ENCODE results near the gene ZNF22.

DNA sequence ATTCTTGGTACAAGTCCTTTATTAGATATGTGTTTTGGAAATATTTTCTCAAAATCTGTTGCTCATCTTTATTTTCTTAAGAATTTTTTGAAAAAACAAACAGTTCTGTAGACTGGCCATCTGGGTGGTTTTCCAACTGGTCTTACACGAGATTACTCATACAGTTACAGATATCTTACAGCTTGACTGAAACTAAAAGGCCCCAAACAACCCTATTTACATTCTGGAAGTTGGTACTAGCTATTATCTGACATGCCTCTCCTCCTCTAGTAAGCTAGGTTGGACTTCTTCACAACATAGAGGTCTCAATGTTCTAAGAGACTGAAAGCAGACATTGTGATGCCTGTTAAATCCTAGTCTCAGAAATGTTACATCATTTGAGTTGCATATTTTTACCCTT is 52.0 kb downstream of the ZNF22 start:
- no peak for TF ChIP-seq SUZ12 (IDR thresholded peaks at IDR 0.05)
- TF ChIP-seq SP1 (IDR thresholded peaks at IDR 0.05) = no peak
- no peak for TF ChIP-seq FOXA1 (IDR thresholded peaks at IDR 0.05)
- TF ChIP-seq BHLHE40 (IDR thresholded peaks at IDR 0.05; ENCODE audit: borderline replicate concordance) = no peak

All from HEK293T (cell line).